Measurements from ENCODE around the gene MYO10.

- TF ChIP-seq CTCF (IDR thresholded peaks at IDR 0.05), result no peak
- TF ChIP-seq EP300 (IDR thresholded peaks at IDR 0.05), result no peak
- TF ChIP-seq POLR2A (IDR thresholded peaks at IDR 0.05), result no peak
Observed at GRCh38 chr5:16827755-16828154, 108.3 kb downstream of the MYO10 start.

Measured in tibial nerve (tissue), 4 donors.